DMS 273 (cell line): ENCODE data around the gene CCL15.
"Not testable (repeated sequence)": the region's sequence is repeated elsewhere in the genome, so short reads cannot be mapped to it uniquely, and the experiment has no call there.

Source experiments
- DNase-seq: peaks from one replicate; lab custom pipeline; 2025; ENCODE audit not compliant: unreplicated experiment; lab: John Stamatoyannopoulos, UW

The CCL15 gene

DNA sequence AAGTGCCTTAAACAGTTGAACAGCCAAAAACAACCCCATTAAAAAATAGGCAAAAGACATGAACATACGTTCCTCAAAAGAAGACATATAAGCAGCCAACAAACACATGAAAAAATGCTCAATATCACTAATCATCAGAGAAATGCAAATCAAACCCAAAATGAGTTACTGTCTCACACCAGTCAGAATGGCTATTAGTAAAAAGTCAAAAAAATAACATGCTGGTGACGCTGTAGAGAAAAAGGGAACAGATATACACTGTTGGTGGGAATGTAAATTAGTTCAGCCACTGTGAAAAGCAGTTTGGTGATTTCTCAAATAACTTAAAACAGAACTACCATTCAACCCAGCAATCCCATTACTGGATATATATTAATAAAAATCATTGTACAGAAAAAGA is 6.0 kb downstream of the CCL15 start:
- DNase-seq = not testable (repeated sequence)

- DNase-seq = no peak
Observed at GRCh38 chr17:35991075-35991474, 10.3 kb downstream of the CCL15 start.

DNA sequence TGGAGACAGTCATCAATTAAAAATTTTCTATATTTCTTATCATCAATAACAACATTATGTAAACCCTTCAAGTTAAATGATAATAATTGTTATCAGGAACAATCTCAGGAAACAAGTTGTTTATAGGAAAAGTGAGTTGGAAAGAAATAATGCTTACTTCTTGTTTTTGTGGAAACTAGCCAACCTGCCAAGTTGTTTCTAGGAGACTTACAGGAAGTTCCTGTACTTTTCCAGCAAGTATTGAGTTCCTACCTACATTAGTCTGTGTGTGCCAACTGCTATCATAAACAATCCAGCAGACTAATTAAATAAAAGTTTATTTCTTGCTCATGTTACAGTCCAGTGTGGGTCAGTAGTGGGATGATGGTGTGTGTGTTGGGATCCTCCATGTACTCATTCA is 13.2 kb downstream of the CCL15 start:
- no peak for DNase-seq

DNA sequence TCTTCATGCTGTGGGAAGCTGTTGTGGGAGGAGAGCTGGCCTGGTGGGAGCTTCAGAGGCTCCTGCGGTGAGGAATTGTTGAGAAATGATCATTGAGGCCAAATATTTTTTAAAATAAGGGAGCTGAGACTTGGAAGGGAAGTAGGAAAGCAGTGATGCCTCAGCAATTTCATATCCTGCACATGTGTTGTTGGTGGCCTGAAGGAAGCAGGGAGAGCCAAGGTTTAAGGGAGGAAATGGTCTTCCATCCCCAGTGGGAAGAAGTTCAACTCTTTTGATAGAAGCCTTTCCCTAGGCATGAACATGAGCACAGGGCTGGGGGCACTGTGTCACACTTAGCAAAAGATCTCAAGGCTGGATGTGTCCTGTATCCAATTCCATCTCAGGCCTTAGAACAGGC is 14.7 kb downstream of the CCL15 start, which contains the start of gene CCL14:
Gene CCL14 (minus strand): TSS at position 87 of the 400 bp plus-strand sequence. CDS start 80 bp downstream, at position 7.
- DNase-seq = no peak

DNA sequence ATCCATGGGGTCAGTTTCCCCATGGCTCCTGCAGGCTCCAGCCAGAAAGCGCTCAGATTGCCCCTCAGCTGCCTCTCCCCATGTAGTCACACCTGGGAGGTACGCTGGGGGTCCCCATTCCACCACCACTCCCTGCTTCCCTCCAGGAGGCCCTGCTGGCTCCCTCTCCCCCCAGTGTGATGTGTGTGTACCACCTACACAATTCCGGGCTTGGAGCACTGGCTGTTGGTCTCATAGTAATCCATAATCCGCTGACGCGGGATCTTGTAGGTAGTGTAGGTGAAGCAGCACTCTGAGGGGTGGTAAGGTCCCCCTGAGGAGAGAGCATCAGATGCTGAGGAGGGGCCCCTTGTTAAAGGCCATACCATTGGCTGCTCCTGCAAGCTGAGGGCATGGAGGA is 17.2 kb downstream of the CCL15 start:
- DNase-seq = no peak

DNA sequence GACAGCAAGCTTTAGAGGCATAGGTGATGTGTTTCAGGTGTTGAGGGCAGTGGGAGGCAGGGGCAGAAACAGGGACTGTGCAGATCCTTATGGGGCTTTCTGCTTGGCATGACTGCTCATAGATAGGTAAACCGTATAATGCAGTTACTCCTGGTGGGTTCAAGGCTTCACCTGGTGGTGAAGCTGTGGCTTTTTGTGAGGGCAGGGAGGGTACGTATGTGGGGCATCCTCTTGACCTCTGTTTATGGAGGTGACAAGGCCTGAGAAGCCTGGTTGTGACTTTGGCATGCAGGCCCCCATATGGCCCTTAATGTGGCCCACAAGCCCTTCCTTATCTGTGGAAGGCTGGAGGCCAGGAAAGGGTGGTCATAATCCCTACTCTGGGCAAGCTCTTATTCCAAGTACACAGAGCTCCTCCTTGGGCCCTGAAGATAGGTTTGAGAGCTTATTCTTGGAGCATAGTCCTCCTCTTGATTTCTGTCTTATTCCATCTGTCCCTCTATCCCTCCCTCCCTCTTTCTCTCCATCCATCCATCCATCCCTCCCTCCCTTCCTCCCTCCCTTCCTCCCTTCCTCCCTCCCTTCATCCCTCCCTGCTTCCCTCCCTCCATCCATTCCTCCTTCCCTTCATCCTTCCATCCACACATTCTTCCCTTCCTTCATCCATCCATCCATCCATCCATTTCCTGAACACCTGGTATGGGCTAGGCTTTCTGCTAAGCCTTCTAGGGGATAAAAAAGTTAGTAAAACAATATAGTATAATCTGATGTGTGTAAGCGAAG is 18.8 kb downstream of the CCL15 start:
- DNase-seq = no peak

DNA sequence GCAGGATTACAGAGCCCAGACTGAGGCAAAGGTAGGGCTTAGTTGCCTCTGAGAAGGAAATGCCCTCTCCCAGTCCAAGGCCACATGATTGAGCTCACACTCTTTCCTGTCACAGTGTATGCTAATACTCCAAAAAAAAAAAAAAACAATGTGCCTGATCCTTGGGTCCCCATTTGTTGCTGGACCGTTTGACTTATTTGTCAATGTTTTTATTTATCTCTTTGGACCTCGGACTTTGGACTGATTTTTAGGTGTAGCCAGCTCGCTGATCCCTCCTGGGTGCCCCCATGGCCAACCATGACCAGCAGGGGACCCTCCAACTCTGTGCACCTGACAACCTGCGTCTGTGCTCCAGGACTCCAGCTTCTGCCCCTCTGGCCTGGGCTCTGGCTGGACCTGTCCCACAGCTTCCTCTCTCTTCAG is 19.4 kb downstream of the CCL15 start:
- no peak for DNase-seq

DNA sequence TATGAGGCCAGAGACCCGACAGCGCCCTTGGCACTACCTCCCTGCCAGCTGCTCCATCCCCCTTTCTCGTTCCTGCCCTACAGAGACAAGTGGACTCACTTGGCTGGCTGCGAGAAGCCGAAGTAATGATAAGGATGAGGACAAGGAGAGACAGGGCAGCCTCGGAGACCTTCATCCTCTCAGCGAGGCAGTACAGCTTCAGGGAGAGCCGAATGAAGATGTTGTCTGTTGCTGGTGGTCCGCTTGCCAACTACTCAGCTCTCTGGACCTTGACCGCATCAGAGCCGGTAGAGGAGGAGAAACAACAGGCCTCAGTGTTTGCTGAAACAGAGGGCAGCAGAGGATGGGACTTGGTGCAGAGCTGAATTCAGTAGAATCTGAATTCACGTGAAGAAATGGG is 20.1 kb downstream of the CCL15 start, which contains the start of gene CCL16:
Gene CCL16 (minus strand): TSS at position 252 of the 400 bp plus-strand sequence. CDS start 77 bp downstream, at position 175.
- DNase-seq = no peak

DNA sequence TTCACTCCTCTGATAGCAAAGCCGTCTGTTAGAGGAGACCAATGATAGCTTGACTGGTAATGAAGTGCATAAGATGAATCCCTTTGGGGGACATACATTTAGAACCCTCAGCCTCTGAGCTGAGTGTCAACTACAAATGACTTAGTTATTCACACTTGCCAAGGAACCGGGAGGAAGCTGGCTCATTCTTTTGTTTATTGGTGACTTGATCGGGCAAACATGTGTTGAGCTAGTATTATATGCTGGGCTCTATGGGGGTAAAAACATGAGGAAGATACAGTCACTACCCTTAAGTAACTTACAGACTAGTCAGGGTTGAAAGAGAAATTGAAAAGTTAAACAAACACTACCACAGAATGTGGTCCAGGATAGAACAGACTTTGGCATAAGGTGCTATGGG is 23.0 kb downstream of the CCL15 start:
- no peak for DNase-seq

DNA sequence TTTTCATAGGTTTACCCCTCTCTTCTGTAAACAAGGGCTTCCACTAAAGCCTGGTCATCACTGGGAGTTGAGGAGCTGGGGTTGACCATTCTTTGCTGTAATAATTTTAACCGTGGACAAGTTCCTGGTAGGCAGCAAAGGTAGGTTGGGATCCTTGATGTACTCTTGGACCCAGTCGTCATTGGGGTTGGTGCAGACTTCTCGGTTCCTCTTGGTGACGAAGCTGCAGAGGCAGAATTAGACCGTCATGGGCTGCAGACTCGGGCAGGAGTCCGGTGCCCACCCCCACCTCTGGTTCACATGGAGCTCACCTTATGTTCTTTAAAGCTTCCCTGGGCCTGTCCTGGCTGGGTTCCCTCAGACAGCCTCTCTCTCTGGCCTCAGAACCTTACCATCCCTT is 23.8 kb downstream of the CCL15 start:
- no peak for DNase-seq

GRCh38 chr17:35973333-35974260 is 27.8 kb downstream of the CCL15 start:
- no peak for DNase-seq

DNA sequence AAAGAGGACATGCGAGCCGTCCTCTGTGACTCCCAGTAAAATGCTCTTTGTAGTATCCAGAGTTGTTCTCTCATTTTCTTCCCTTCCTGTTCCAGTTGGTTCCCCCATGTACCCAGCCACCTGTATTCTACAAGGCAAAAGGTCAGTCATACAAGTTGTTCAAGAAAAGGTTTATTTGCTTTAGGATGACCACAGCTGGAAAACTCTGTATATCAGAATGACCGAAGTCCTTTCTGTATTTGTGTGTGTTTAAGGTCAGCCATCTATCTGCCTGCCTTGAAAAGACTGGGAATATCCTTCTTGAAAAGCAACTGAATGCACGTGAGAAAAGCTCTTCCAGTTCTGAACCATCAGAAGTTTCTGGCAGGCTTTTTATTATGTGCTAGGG is 28.4 kb downstream of the CCL15 start:
- no peak for DNase-seq

- no peak for DNase-seq
Observed at GRCh38 chr17:35972535-35972934, 28.8 kb downstream of the CCL15 start.

- no peak for DNase-seq
Observed at GRCh38 chr17:35972066-35972465, 29.3 kb downstream of the CCL15 start.

DNA sequence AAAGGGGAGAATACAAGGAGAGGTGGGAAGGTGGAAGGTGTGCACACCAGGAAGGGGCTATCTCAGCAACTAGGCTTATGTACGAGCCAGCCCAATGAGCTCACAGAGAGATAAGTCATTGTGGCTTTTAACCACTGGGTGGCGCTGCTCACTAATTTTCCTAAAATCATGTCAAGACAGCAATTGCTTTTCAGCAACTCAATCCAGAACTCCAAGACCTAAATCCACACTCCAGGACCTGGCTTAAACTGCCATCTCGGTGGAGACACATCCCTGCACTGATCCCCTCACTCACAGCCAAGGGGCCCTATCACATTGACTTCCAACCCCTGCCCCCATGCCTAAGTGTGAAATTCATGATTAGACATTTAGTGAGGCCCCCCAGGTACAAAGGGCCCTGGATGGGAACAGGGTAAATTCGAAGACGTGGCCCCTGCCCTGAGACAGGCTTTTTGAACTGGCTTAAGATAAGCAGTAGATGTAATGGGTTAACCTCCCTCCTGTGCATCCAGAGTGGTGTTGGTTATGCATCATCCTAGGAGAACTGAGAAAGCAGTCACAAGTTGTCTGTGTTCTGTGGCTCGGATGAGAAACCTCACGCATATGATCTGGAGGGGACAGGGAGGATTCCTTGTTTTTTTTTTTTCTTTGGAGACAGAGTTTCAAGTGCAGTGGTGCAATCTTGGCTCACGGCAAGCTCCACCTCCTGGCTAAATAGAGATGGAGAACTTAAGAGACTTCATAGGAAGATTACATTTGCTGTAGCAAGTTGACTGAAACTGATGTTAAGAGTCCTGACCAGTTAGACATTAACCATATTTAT is 31.6 kb downstream of the CCL15 start:
- peak; percentile 88 for DNase-seq

GRCh38 chr17:35968520-35969054 is 32.8 kb downstream of the CCL15 start:
- DNase-seq = no peak

DNA sequence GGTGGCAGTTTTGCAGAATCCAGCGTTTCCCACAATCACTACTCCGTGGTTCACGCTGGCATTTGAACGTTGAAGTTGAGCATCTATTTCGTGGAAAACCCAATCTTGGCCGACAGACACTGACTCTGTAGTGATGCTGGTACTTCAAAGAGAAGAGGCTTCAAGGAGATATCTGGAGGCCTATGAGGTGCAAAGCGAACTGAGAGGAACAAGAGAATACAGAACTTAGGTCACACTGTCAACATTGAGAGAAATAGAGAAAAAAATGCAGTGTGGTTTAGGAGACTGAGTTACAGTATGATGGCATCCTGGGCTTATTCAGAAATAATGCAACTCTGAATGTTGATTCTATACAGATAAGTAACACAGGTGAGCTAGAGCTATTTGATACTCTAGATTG is 36.1 kb downstream of the CCL15 start:
- DNase-seq = no peak

DNA sequence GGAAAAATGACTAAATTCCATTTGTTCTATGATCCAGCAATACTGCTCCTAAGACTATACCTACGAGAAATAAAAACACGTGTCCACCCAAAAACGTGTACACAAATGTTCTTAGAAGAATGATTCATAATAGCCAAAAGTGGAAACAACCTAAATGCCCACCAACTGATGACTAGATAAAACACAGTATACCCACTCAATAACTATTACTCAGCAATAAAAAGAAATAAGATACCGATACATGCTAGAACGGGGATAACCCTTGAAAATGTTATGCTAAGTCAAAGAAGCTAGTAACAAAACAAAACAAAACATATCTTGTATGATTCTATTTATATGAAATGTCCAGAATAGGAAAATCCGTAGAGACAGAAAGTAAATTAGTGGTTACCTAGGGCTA is 37.7 kb downstream of the CCL15 start:
- no peak for DNase-seq

- no peak for DNase-seq
Observed at GRCh38 chr17:35953720-35954119, 47.6 kb downstream of the CCL15 start.

DNA sequence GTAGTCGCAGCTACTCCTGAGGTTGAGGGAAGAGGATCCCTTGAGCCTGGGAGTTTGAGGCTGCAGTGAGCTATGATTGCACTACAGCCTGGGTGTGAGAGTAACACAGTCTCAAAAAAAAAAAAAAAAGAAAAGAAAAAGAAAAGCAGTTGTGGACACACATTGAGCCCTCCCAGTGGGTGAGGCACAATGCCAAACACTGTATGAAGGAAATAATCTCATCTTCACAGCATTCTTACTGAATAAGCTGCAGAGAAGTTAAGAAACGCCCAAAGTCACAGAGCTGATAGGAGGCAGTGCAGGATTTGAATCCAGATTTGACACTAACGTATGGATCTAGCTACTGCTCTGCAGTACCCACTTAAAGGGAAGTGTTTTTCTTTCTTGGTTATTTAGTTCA is 52.0 kb downstream of the CCL15 start:
- DNase-seq = peak; percentile 31

DNA sequence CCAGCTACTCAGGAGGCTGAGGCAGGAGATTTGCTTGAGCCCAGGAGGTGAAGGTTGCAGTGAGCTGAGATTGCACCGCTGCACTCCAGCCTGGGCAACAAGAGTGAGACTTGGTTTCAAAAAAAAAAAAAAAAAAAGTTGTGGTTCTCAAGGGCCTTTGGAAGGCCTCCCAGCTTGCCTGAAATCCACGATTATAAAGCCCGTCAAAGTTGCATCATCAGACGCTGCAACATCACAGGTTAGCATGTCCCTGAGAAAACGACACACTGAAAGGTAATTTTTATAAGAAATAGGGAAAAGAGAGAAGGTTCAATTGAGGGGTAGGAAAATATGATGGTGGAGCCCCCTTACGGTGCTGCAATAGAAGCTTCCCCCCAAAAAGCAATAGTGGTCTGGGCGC is 53.3 kb downstream of the CCL15 start:
- DNase-seq = no peak
